ENCODE data around the gene SIAH1.
"Not testable (repeated sequence)": the region's sequence is repeated elsewhere in the genome, so short reads cannot be mapped to it uniquely, and the experiment has no call there.

SIAH1 gene

GRCh38 chr16:48366165-48367093, 18.8 kb downstream of the SIAH1 start:
- DNase-seq, result no peak

GRCh38 chr16:48365601-48366164, 19.5 kb downstream of the SIAH1 start:
- DNase-seq, result peak; percentile 63

GRCh38 chr16:48365025-48365600, 20.1 kb downstream of the SIAH1 start:
- DNase-seq, result no peak

- DNase-seq, result no peak
Observed at GRCh38 chr16:48361540-48362144, 23.6 kb downstream of the SIAH1 start.

GRCh38 chr16:48361012-48361411, 24.2 kb downstream of the SIAH1 start:
- DNase-seq, result no peak

- DNase-seq, result no peak
Observed at GRCh38 chr16:48359983-48360382, 25.2 kb downstream of the SIAH1 start.

- DNase-seq, result no peak
Observed at GRCh38 chr16:48358419-48358818, 26.8 kb downstream of the SIAH1 start.

- DNase-seq, result no peak
Observed at GRCh38 chr16:48356633-48357376, 28.4 kb downstream of the SIAH1 start.

- no peak for DNase-seq
Observed at GRCh38 chr16:48354877-48355855, 30.0 kb downstream of the SIAH1 start.

GRCh38 chr16:48354385-48354784, 30.8 kb downstream of the SIAH1 start:
- not testable (repeated sequence) for DNase-seq

GRCh38 chr16:48353565-48354163, 31.5 kb downstream of the SIAH1 start:
- no peak for DNase-seq

GRCh38 chr16:48352648-48353390, 32.4 kb downstream of the SIAH1 start:
- no peak for DNase-seq

- DNase-seq, result no peak
Observed at GRCh38 chr16:48350736-48351135, 34.5 kb downstream of the SIAH1 start.

- no peak for DNase-seq
Observed at GRCh38 chr16:48347980-48348379, 37.2 kb downstream of the SIAH1 start.

GRCh38 chr16:48347191-48347865, 37.9 kb downstream of the SIAH1 start:
- no peak for DNase-seq

GRCh38 chr16:48342591-48342990, 42.6 kb downstream of the SIAH1 start:
- DNase-seq, result no peak

GRCh38 chr16:48340054-48340453, 45.2 kb downstream of the SIAH1 start:
- no peak for DNase-seq

- no peak for DNase-seq
Observed at GRCh38 chr16:48335961-48336360, 49.3 kb downstream of the SIAH1 start.

- DNase-seq, result no peak
Observed at GRCh38 chr16:48334325-48334724, 50.9 kb downstream of the SIAH1 start.

- no peak for DNase-seq
Observed at GRCh38 chr16:48332978-48333377, 52.2 kb downstream of the SIAH1 start.

All from T1000 (cell line).